ENCODE measurements around the gene SHE.

Gene SHE

GRCh38 chr1:154442006-154442740 lies 60.0 kb downstream of the SHE start:
- DNase-seq, result no peak

GRCh38 chr1:154441241-154441888 lies 60.8 kb downstream of the SHE start:
- DNase-seq, result peak in 1 of 4 experiments; percentile 19

- DNase-seq, result no peak
Observed at GRCh38 chr1:154440036-154440804, 62.0 kb downstream of the SHE start.

GRCh38 chr1:154436433-154436832 lies 65.8 kb downstream of the SHE start:
- no peak for DNase-seq

GRCh38 chr1:154435599-154436200 lies 66.5 kb downstream of the SHE start:
- DNase-seq, result no peak

GRCh38 chr1:154434346-154435085 lies 67.7 kb downstream of the SHE start:
- no peak for DNase-seq

- no peak for DNase-seq
Observed at GRCh38 chr1:154433161-154433764, 68.9 kb downstream of the SHE start.

- no peak for DNase-seq
Observed at GRCh38 chr1:154431586-154432373, 70.4 kb downstream of the SHE start.

- no peak for DNase-seq
Observed at GRCh38 chr1:154430903-154431302, 71.3 kb downstream of the SHE start.

GRCh38 chr1:154429841-154430611 lies 72.2 kb downstream of the SHE start:
- no peak for DNase-seq
